Measurements from ENCODE around the gene NOP53. TPM values are rescaled to one million over a fixed set of nuclear protein-coding genes. Genes with fewer than 3 reads are reported as not detected.

NOP53 gene
- total and polyA plus RNA-seq, 2 of the 8 experiments (the other 6 are each of a cell fraction or from before 2014, with no cell fraction given): 107 to 245 TPM

DNA sequence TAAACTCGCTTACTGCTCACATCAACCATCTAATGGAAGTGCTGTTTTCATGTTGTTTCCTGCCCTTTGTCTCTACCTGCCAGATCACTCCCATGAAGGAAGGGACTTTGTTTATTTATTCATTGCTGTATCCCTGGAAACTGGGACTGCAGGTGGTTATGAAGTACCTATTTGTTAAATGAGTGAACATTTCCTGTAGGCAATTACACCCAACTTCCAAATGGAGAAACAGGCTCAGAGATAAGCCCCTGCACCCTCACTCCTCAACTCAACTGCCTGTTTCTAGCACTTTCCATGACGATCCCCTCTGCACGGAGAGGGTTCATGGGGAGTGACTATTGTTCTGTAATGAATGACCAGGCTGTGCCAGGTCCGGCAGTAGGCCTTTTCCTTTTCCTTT lies 31.2 kb downstream of the NOP53 start:
- no peak for TF ChIP-seq EGR1 (IDR thresholded peaks at IDR 0.05; ENCODE audit: borderline replicate concordance, low read depth, low read length)
- no peak for TF ChIP-seq BRCA1 (IDR thresholded peaks at IDR 0.05; ENCODE audit: low read depth, low read length)
- no peak for TF ChIP-seq BCL11A (IDR thresholded peaks at IDR 0.05; ENCODE audit: low read depth in 2 of 2, low read length in 2 of 2)
- no peak for TF ChIP-seq KDM4A (IDR thresholded peaks at IDR 0.05; ENCODE audit: low read depth, low read length, severe bottlenecking)
- TF ChIP-seq KDM5A (IDR thresholded peaks at IDR 0.05; ENCODE audit: low read length): no peak
- 0 out of 2 replicates have a peak overlapping the region, but pooled peaks have one; percentile 2 for H2AK5ac ChIP-seq (ENCODE audit: low read depth, low read length)
- H4K91ac ChIP-seq (replicated peaks; ENCODE audit: insufficient read length, low read length): no peak overlapping the region
- H4K8ac ChIP-seq (ENCODE audit: extremely low read depth, insufficient read depth, low read length): no peak overlapping the region
- 59% methylated on average over 4 of the region's 4 CpGs; no CpG with 5 or more reads in 1 of the 2 experiments for WGBS, 2 experiments (ENCODE audit: extremely low coverage in 1 of 2, insufficient coverage in 1 of 2, insufficient read length in 1 of 2, insufficient replicate concordance in 2 of 2, low coverage in 1 of 2, low lambda C conversion rate in 2 of 2, missing lambda C conversion rate in 1 of 2)
- POLR2A ChIA-PET (ENCODE audit: partially characterized antibody): interaction anchor here (0.9 to 5.0 kb wide), 4 partner anchors 10 to 73 kb away, joined by 4 to 34 read pairs (median 8); no protein-coding TSS in a partner anchor
- no peak overlapping the region; the same call in 1 of the 2 replicates for H3K18ac ChIP-seq (ENCODE audit: extremely low read depth, low read length)
- peaks cover 2% of the 10 kb centered on the region for H3K79me1 ChIP-seq (ENCODE audit: low read depth, low read length)
- no peak overlapping the region for H2BK12ac ChIP-seq (ENCODE audit: low read depth, low read length)
- H3K14ac ChIP-seq (ENCODE audit: insufficient read length): no peak overlapping the region
- no peak overlapping the region for H3K56ac ChIP-seq (replicated peaks; ENCODE audit: insufficient read length, low read depth, low read length)
- no peak overlapping the region for H3K9ac ChIP-seq (replicated peaks in 1 of 4; ENCODE audit: extremely low read depth in 1 of 4, low read depth in 3 of 4, low read length in 3 of 4)
- no peak overlapping the region for H4K5ac ChIP-seq (ENCODE audit: insufficient read length, low read depth, low read length)
- peaks cover 0 to 10% (median 7%) of the 10 kb centered on the region in 4 experiments; a peak in 5 of 7 replicates for H3K4me1 ChIP-seq (replicated peaks in 1 of 4; ENCODE audit: control insufficient read depth in 3 of 4, insufficient read depth in 4 of 4, low read length in 3 of 4)
- H3K4me3 ChIP-seq (ENCODE audit: extremely low read depth in 1 of 4, insufficient read depth in 2 of 4, low read depth in 3 of 4, low read length in 4 of 4): no peak overlapping the region
- H2AFZ ChIP-seq (ENCODE audit: low read length): no peak overlapping the region
- no peaks in the 10 kb centered on the region for H3K9me3 ChIP-seq (ENCODE audit: insufficient read depth in 2 of 2, low read depth in 1 of 2, low read length in 1 of 2)
- H2BK120ac ChIP-seq (replicated peaks; ENCODE audit: low read depth, low read length): no peak overlapping the region
- H3K4ac ChIP-seq (replicated peaks; ENCODE audit: insufficient read length, low read depth, low read length): no peak overlapping the region
- peaks cover 8 to 13% of the 10 kb centered on the region in 2 experiments for H4K20me1 ChIP-seq (replicated peaks in 1 of 2; ENCODE audit: control insufficient read depth in 1 of 2, insufficient read depth in 2 of 2, low read length in 2 of 2)
- H2BK5ac ChIP-seq (ENCODE audit: low read depth, low read length): peak overlapping the region; percentile 49; the same call in 1 of the 2 replicates
- H3K36me3 ChIP-seq (ENCODE audit: control insufficient read depth in 2 of 4, insufficient read depth in 4 of 4, low read length in 3 of 4): peaks cover 5 to 9% (median 8%) of the 10 kb centered on the region in 4 experiments; a peak in 7 of 8 replicates
- peak overlapping the region; percentile 56; the same call in 1 of the 2 replicates for H3K27ac ChIP-seq (ENCODE audit: low read depth, low read length)
- CTCF ChIA-PET (ENCODE audit: partially characterized antibody): interaction anchor here (0.6 to 3.6 kb wide), 6 partner anchors 11 to 73 kb away, joined by 3 to 19 read pairs (median 6); no protein-coding TSS in a partner anchor
- H2BK20ac ChIP-seq (ENCODE audit: low read length): no peak overlapping the region; the same call in 1 of the 2 replicates
- H3K23me2 ChIP-seq (ENCODE audit: low read depth, low read length): peaks cover 8% of the 10 kb centered on the region
- H3K4me2 ChIP-seq (ENCODE audit: insufficient read depth in 1 of 2, low read depth in 2 of 2, low read length in 2 of 2): 0 out of 4 replicates have a peak overlapping the region, but pooled peaks of 1 of the 2 experiments have one; percentile 12
- no peaks in the 10 kb centered on the region for H3K27me3 ChIP-seq (replicated peaks in 1 of 4; ENCODE audit: control insufficient read depth in 3 of 4, extremely low read depth in 1 of 4, insufficient read depth in 3 of 4, low read length in 3 of 4)
- H2BK15ac ChIP-seq (ENCODE audit: low read length): 0 out of 2 replicates have a peak overlapping the region, but pooled peaks have one; percentile 81
- DNase-seq (ENCODE audit: low read depth in 1 of 2, low spot score in 2 of 2) (no peak), FAIRE-seq (no peak)
- H3K23ac ChIP-seq (ENCODE audit: insufficient read length): no peak overlapping the region
- H3K79me2 ChIP-seq (ENCODE audit: control insufficient read depth in 1 of 2, insufficient read depth in 2 of 2, low read length in 2 of 2): peaks cover 13 to 25% of the 10 kb centered on the region in 2 experiments
